Thoracic aorta (tissue), 2 donors: ENCODE measurements around the gene CHRM1. TPM values are rescaled to one million over a fixed set of nuclear protein-coding genes. Genes with fewer than 3 reads are reported as not detected.

ENCODE experiments used
- ATAC-seq: fragments of 150-250 bp; one replicate; pipeline ENCODE4 v1.8.0; 2017; ENCODE audit warnings: low read depth; ENCODE audit not compliant: insufficient number of reproducible peaks, low FRiP score
- DNase-seq: peaks from one replicate; pipeline ENCODE4 v3.0.0-alpha.2; 2020; ENCODE audit warnings: low spot score
- H3K27ac ChIP-seq, 2 donors: fragments of 200-600 bp; sonication (generic); 1 replicate in 1 of 2; 2 replicates in 1 of 2; pipeline ENCODE4 v1.5.1; 2016; ENCODE audit warnings: mild to moderate bottlenecking in 2 of 2, moderate library complexity in 2 of 2
- H3K27me3 ChIP-seq: fragments of 200-600 bp; sonication (generic); replicated peaks from 2 replicates; pipeline ENCODE4 v1.6.0; 2016; ENCODE audit warnings: mild to moderate bottlenecking; ENCODE audit not compliant: insufficient read depth
- H3K36me3 ChIP-seq: fragments of 200-600 bp; sonication (generic); one replicate; pipeline ENCODE4 v1.5.1; 2016
- H3K4me1 ChIP-seq, 2 donors: fragments of 200-600 bp; sonication (generic); 1 replicate in 1 of 2; 2 replicates in 1 of 2; pipeline versions ENCODE4 v1.5.1 to v1.6.0; 2016; ENCODE audit warnings: low read depth in 2 of 2, mild to moderate bottlenecking in 1 of 2; ENCODE audit not compliant: control insufficient read depth in 1 of 2
- H3K4me3 ChIP-seq: fragments of 200-600 bp; sonication (generic); 2 replicates; pipeline ENCODE4 v1.5.1; 2016; ENCODE audit warnings: mild to moderate bottlenecking
- H3K9me3 ChIP-seq: fragments of 200-600 bp; sonication (generic); 2 replicates; pipeline ENCODE4 v1.5.1; 2016
- CTCF ChIP-seq: fragments of 200-600 bp; sonication (generic); IDR thresholded peaks from one replicate; pipeline ENCODE4 v1.5.1; 2019; ENCODE audit warnings: antibody characterized with exemption
- total RNA-seq, 2 donors: library from RNA; depleted of rRNA; stranded (reverse); fragments of >200 nt; gene quantifications; one replicate each; pipeline versions ENCODE4 v1.1.0 to v1.2.3, GENCODE V29; 2016

The CHRM1 gene
- total RNA-seq, 2 donors from 2014 or later = not detected

GRCh38 chr11:62930157-62930556, 9.0 kb upstream of the CHRM1 start:
- peaks cover 11% of the 10 kb centered on the region for H3K27me3 ChIP-seq
- no peak overlapping the region for H3K27ac ChIP-seq
- no peak for TF ChIP-seq CTCF
- ATAC-seq (no peak), DNase-seq (no peak)
- H3K4me1 ChIP-seq = peaks cover 9 to 14% of the 10 kb centered on the region in 2 donors
- no peaks in the 10 kb centered on the region for H3K9me3 ChIP-seq
- no peaks in the 10 kb centered on the region for H3K36me3 ChIP-seq
- no peak overlapping the region for H3K4me3 ChIP-seq

GRCh38 chr11:62928011-62928410, 6.8 kb upstream of the CHRM1 start:
- no peak for ATAC-seq
- Histone ChIP-seq H3K27me3 (peaks cover 11% of the 10 kb centered on the region), H3K9me3 (no peaks in the 10 kb centered on the region)

GRCh38 chr11:62926680-62927455, 5.7 kb upstream of the CHRM1 start:
- no peak for TF ChIP-seq CTCF

More at GRCh38 chr11:62928011-62928410, 6.8 kb upstream of the CHRM1 start:
- no peak overlapping the region for H3K27ac ChIP-seq
- H3K4me3 ChIP-seq = no peak overlapping the region
- peaks cover 18 to 23% of the 10 kb centered on the region in 2 donors for H3K4me1 ChIP-seq
- DNase-seq = no peak
- no peak for TF ChIP-seq CTCF
- H3K36me3 ChIP-seq = no peaks in the 10 kb centered on the region

GRCh38 chr11:62925745-62926679, 4.8 kb upstream of the CHRM1 start:
- H3K27me3 ChIP-seq = peaks cover 11% of the 10 kb centered on the region
- peaks cover 18 to 35% of the 10 kb centered on the region in 2 donors for H3K4me1 ChIP-seq
- H3K27ac ChIP-seq = no peak overlapping the region
- no peaks in the 10 kb centered on the region for H3K9me3 ChIP-seq
- DNase-seq = no peak
- ATAC-seq = no peak
- TF ChIP-seq CTCF = no peak
- no peaks in the 10 kb centered on the region for H3K36me3 ChIP-seq
- peak overlapping the region; percentile 72 for H3K4me3 ChIP-seq

More at GRCh38 chr11:62926680-62927455, 5.7 kb upstream of the CHRM1 start:
- peaks cover 18 to 26% of the 10 kb centered on the region in 2 donors for H3K4me1 ChIP-seq
- DNase-seq (no peak), ATAC-seq (no peak)
- no peaks in the 10 kb centered on the region for H3K9me3 ChIP-seq
- H3K36me3 ChIP-seq = no peaks in the 10 kb centered on the region
- no peak overlapping the region for H3K27ac ChIP-seq
- H3K27me3 ChIP-seq = peaks cover 11% of the 10 kb centered on the region
- H3K4me3 ChIP-seq = peak overlapping the region; percentile 72

GRCh38 chr11:62925308-62925707, 4.1 kb upstream of the CHRM1 start:
- ATAC-seq (no peak), DNase-seq (no peak)
- Histone ChIP-seq H3K4me1 (peaks cover 18 to 36% of the 10 kb centered on the region in 2 donors), H3K27me3 (peaks cover 11% of the 10 kb centered on the region), H3K27ac (no peak overlapping the region), H3K36me3 (no peaks in the 10 kb centered on the region), H3K9me3 (no peaks in the 10 kb centered on the region), H3K4me3 (peak overlapping the region; percentile 72)
- no peak for TF ChIP-seq CTCF
